OCI-LY7 (cell line): Measurements from ENCODE around the gene PIGO.

Experiments
- CTCF ChIP-seq: fragments of 200-600 bp; sonication (generic); conservative IDR thresholded peaks from 2 replicates; pipeline ENCODE4 v1.5.1; 2014; ENCODE audit warnings: mild to moderate bottlenecking, antibody characterized with exemption, low read length, moderate library complexity, mixed read lengths
- EZH2phosphoT487 ChIP-seq: fragments of 200-600 bp; sonication (generic); IDR thresholded peaks from 2 replicates; pipeline ENCODE4 v1.6.1; 2018; ENCODE audit warnings: low read depth, borderline replicate concordance, mild to moderate bottlenecking, mixed run types, antibody characterized with exemption, low read length, moderate library complexity, mixed read lengths

DNA sequence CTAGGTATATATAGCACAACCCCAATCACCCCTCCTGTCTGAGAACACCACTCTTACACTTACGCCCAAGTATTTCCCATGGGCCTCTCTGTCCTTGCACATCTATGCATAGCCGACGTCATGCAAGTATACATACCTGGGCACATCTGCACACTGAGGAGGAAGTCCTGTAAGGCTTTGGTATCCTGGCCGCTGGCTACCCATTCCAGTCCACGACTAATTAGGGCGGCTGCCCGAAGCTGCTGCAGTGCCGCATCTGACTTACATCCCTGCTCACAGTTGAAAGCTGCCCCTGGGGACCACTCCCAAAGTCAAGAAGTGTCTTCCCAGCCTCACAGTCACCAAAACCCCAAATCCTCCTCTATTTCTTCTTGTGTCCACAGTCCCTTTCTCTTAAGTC is 21.6 kb downstream of the PIGO start:
- TF ChIP-seq EZH2phosphoT487 (no peak), CTCF (no peak)
